Measurements from ENCODE around the gene LILRA5. TPM values are rescaled to one million over a fixed set of nuclear protein-coding genes. Genes with fewer than 3 reads are reported as not detected.

The LILRA5 gene
- not detected in 2 replicates for total RNA-seq

GRCh38 chr19:54312436-54313377 is at the start of gene LILRA5:
Gene LILRA5 (minus strand): TSS chr19:54313166. CDS start chr19:54313019, 147 bp downstream.

GRCh38 chr19:54281007-54281728 is 31.8 kb downstream of the LILRA5 start, which contains the start of gene LILRB2:
Gene LILRB2 (minus strand): TSS chr19:54281110. CDS start chr19:54280496, 614 bp downstream.

GRCh38 chr19:54257116-54257480 is 55.9 kb downstream of the LILRA5 start, which contains the start of gene LILRB5:
Gene LILRB5 (minus strand): TSS chr19:54257273. CDS start chr19:54257193, 80 bp downstream.

Small RNA genes within 50 kb of the gene (small RNA-seq; reads per million reads assigned to genes)
- not detected for gene AC245884.12
- gene MIR4752: not detected
- gene RNU6-1307P: not detected

Other genes with a start within 250 kb of the LILRA5 start
- gene VSTM1, start 249.3 kb downstream of the LILRA5 start, total RNA-seq: not detected in 2 replicates
- gene TARM1, start 231.8 kb downstream of the LILRA5 start, total RNA-seq: not detected in 2 replicates
- gene OSCAR, start 212.4 kb downstream of the LILRA5 start, total RNA-seq: 0.19 TPM in 1 of 2 replicates, not detected in the other
- 7.9 and 44.4 TPM in 2 replicates for gene NDUFA3, start 210.3 kb downstream of the LILRA5 start, total RNA-seq
- gene TFPT, start 197.5 kb downstream of the LILRA5 start, total RNA-seq: 18.9 and 24.0 TPM in 2 replicates
- 58.5 and 66.7 TPM in 2 replicates for gene PRPF31, start 197.4 kb downstream of the LILRA5 start, total RNA-seq
- gene CNOT3, start 175.4 kb downstream of the LILRA5 start, total RNA-seq: 9.6 and 13.4 TPM in 2 replicates
- 4.5 and 5.9 TPM in 2 replicates for gene LENG1, start 153.4 kb downstream of the LILRA5 start, total RNA-seq
- not detected in 2 replicates for gene TMC4, start 140.0 kb downstream of the LILRA5 start, total RNA-seq
- gene MBOAT7, start 123.6 kb downstream of the LILRA5 start, total RNA-seq: 78.7 and 93.7 TPM in 2 replicates
- 62.1 and 68.9 TPM in 2 replicates for gene TSEN34, start 121.9 kb downstream of the LILRA5 start, total RNA-seq
- gene RPS9, start 112.3 kb downstream of the LILRA5 start, total RNA-seq: 1,549 and 1,933 TPM in 2 replicates
- not detected in 2 replicates for gene LILRB3, start 90.2 kb downstream of the LILRA5 start, total RNA-seq
- not detected in 2 replicates for gene LILRA6, start 70.4 kb downstream of the LILRA5 start, total RNA-seq
- gene LILRB5, start 55.9 kb downstream of the LILRA5 start, total RNA-seq: not detected in 2 replicates
- gene LILRB2, start 32.1 kb downstream of the LILRA5 start, total RNA-seq: not detected in 2 replicates
- not detected in 2 replicates for gene LILRA4, start 26.0 kb upstream of the LILRA5 start, total RNA-seq
- not detected in 2 replicates for gene LAIR1, start 51.8 kb upstream of the LILRA5 start, total RNA-seq
- not detected in 2 replicates for gene TTYH1, start 102.3 kb upstream of the LILRA5 start, total RNA-seq
- gene LENG8, start 136.0 kb upstream of the LILRA5 start, total RNA-seq: 61.1 and 82.1 TPM in 2 replicates
- gene LENG9, start 150.6 kb upstream of the LILRA5 start, total RNA-seq: 5.6 and 8.2 TPM in 2 replicates
- gene CDC42EP5, start 160.1 kb upstream of the LILRA5 start, total RNA-seq: 69.1 and 109 TPM in 2 replicates
- not detected in 2 replicates for gene LAIR2, start 189.7 kb upstream of the LILRA5 start, total RNA-seq